H1 (cell line): ENCODE measurements around the gene GADD45GIP1. TPM values are rescaled to one million over a fixed set of nuclear protein-coding genes. Genes with fewer than 3 reads are reported as not detected.

Experiments used
- CTCF ChIA-PET: fragments of 300-600 bp; sonication (Branson Sonifier 250); formaldehyde crosslinking; loops from one replicate; lab custom pipeline; 2021; ENCODE audit not compliant: partially characterized antibody; lab: Charles Lee
- POLR2A ChIA-PET: fragments of 300-600 bp; sonication (Branson Sonifier 250); formaldehyde crosslinking; loops from one replicate; lab custom pipeline; 2021; ENCODE audit warnings: inconsistent platforms; ENCODE audit not compliant: partially characterized antibody; lab: Charles Lee
- DNase-seq, 2 experiments: peaks; one replicate each; pipeline versions ENCODE4 v3.0.0 to v3.0.0-alpha.2; 2010 to 2022; ENCODE audit warnings: low spot score in 2 of 2, low read depth in 1 of 2, mixed read lengths in 1 of 2
- FAIRE-seq: peaks from 2 replicates; lab custom pipeline; 2011; peaks lifted over from hg19 to GRCh38; lab: Jason Lieb, UNC
- H2AFZ ChIP-seq: 2 replicates; pipeline ENCODE4 v1.8.1; 2012; ENCODE audit warnings: low read length, inconsistent platforms
- H2AK5ac ChIP-seq: 2 replicates; pipeline ENCODE4 v1.6.1; 2013; ENCODE audit warnings: low read depth, low read length
- H2BK120ac ChIP-seq: replicated peaks from 2 replicates; pipeline ENCODE3; 2013; ENCODE audit warnings: low read depth, low read length, inconsistent platforms
- H2BK12ac ChIP-seq: 2 replicates; pipeline ENCODE4 v1.6.1; 2013; ENCODE audit warnings: low read depth, low read length
- H2BK15ac ChIP-seq: 2 replicates; pipeline ENCODE4 v1.6.1; 2013; ENCODE audit warnings: low read length
- H2BK20ac ChIP-seq: 2 replicates; pipeline ENCODE4 v1.6.1; 2013; ENCODE audit warnings: low read length
- H2BK5ac ChIP-seq: 2 replicates; pipeline ENCODE4 v1.6.1; 2013; ENCODE audit warnings: low read depth, low read length
- H3K14ac ChIP-seq: 2 replicates; pipeline ENCODE4 v1.6.1; 2013; ENCODE audit warnings: inconsistent platforms; ENCODE audit not compliant: insufficient read length
- H3K18ac ChIP-seq: 2 replicates; pipeline ENCODE4 v1.6.1; 2013; ENCODE audit warnings: low read length; ENCODE audit errors: extremely low read depth
- H3K23ac ChIP-seq: 2 replicates; pipeline ENCODE4 v1.6.1; 2013; ENCODE audit warnings: inconsistent platforms; ENCODE audit not compliant: insufficient read length
- H3K23me2 ChIP-seq: 2 replicates; pipeline ENCODE4 v1.6.1; 2013; ENCODE audit warnings: low read depth, low read length
- H3K27ac ChIP-seq: 2 replicates; pipeline ENCODE4 v1.6.1; 2011; ENCODE audit warnings: low read depth, low read length, inconsistent platforms
- H3K27me3 ChIP-seq, 4 experiments: replicated peaks in 1 of 4; 1 replicate in 1 of 4; 2 replicates in 3 of 4; pipeline versions ENCODE4 v1.6.1 to v1.8.1; 2011 to 2013; ENCODE audit warnings: low read length in 3 of 4, mild to moderate bottlenecking in 3 of 4, inconsistent platforms in 2 of 4, mixed read lengths in 2 of 4, moderate library complexity in 1 of 4; ENCODE audit not compliant: control insufficient read depth in 3 of 4, insufficient read depth in 3 of 4; ENCODE audit errors: extremely low read depth in 1 of 4
- H3K36me3 ChIP-seq, 4 experiments: 2 replicates each; pipeline versions ENCODE4 v1.6.1 to v1.8.1; 2011 to 2013; ENCODE audit warnings: mild to moderate bottlenecking in 4 of 4, low read length in 3 of 4, moderate library complexity in 2 of 4, control low read depth in 1 of 4, inconsistent platforms in 1 of 4; ENCODE audit not compliant: insufficient read depth in 4 of 4, control insufficient read depth in 2 of 4
- H3K4ac ChIP-seq: replicated peaks from 2 replicates; pipeline ENCODE3; 2013; ENCODE audit warnings: low read length, low read depth, mixed read lengths, inconsistent platforms; ENCODE audit not compliant: insufficient read length
- H3K4me1 ChIP-seq, 4 experiments: replicated peaks in 1 of 4; 1 replicate in 1 of 4; 2 replicates in 3 of 4; pipeline versions ENCODE4 v1.6.1 to v1.8.1; 2011 to 2013; ENCODE audit warnings: low read length in 3 of 4, inconsistent platforms in 2 of 4, mixed read lengths in 1 of 4; ENCODE audit not compliant: insufficient read depth in 4 of 4, control insufficient read depth in 3 of 4
- H3K4me2 ChIP-seq, 2 experiments: 2 replicates each; pipeline versions ENCODE4 v1.6.1 to v1.8.1; 2011 to 2013; ENCODE audit warnings: low read depth in 2 of 2, low read length in 2 of 2, control low read depth in 1 of 2, inconsistent platforms in 1 of 2, mild to moderate bottlenecking in 1 of 2; ENCODE audit not compliant: insufficient read depth in 1 of 2
- H3K4me3 ChIP-seq, 4 experiments: fragments of 200-600, 300-600 bp in 1 of 4; sonication (generic), shearing (Covaris generic), sonication (Bioruptor Twin) in 1 of 4; 2 replicates each; pipeline versions ENCODE4 v1.5.1 to v1.8.1; 2011 to 2016; ENCODE audit warnings: low read length in 4 of 4, low read depth in 3 of 4, control low read depth in 2 of 4, inconsistent platforms in 2 of 4, mild to moderate bottlenecking in 2 of 4, mixed read lengths in 1 of 4, moderate library complexity in 1 of 4; ENCODE audit not compliant: insufficient read depth in 2 of 4; ENCODE audit errors: extremely low read depth in 1 of 4
- H3K56ac ChIP-seq: replicated peaks from 2 replicates; pipeline ENCODE3; 2013; ENCODE audit warnings: low read depth, mild to moderate bottlenecking, mixed read lengths, low read length, inconsistent platforms; ENCODE audit not compliant: insufficient read length
- H3K79me1 ChIP-seq: 2 replicates; pipeline ENCODE4 v1.6.1; 2013; ENCODE audit warnings: low read depth, low read length, control low read depth
- H3K79me2 ChIP-seq, 2 experiments: 2 replicates each; pipeline versions ENCODE4 v1.6.1 to v1.8.1; 2012 to 2013; ENCODE audit warnings: low read length in 2 of 2, mild to moderate bottlenecking in 2 of 2, inconsistent platforms in 1 of 2; ENCODE audit not compliant: insufficient read depth in 2 of 2, control insufficient read depth in 1 of 2
- H3K9ac ChIP-seq, 4 experiments: replicated peaks in 1 of 4; 1 replicate in 1 of 4; 2 replicates in 3 of 4; pipeline versions ENCODE4 v1.6.1 to v1.8.1; 2011 to 2013; ENCODE audit warnings: low read depth in 3 of 4, low read length in 3 of 4, control low read depth in 2 of 4, mild to moderate bottlenecking in 2 of 4, moderate library complexity in 2 of 4, inconsistent platforms in 1 of 4; ENCODE audit errors: extremely low read depth in 1 of 4
- H3K9me3 ChIP-seq, 2 experiments: 2 replicates each; pipeline versions ENCODE4 v1.6.1 to v1.8.1; 2012 to 2013; ENCODE audit warnings: mild to moderate bottlenecking in 2 of 2, moderate library complexity in 2 of 2, control low read depth in 1 of 2, inconsistent platforms in 1 of 2, low read depth in 1 of 2, low read length in 1 of 2, mixed read lengths in 1 of 2; ENCODE audit not compliant: insufficient read depth in 2 of 2
- H4K20me1 ChIP-seq, 2 experiments: replicated peaks in 1 of 2; 2 replicates each; pipeline versions ENCODE3 to v1.8.1; 2011 to 2013; ENCODE audit warnings: inconsistent platforms in 2 of 2, low read length in 2 of 2, mild to moderate bottlenecking in 1 of 2; ENCODE audit not compliant: insufficient read depth in 2 of 2, control insufficient read depth in 1 of 2
- H4K5ac ChIP-seq: 2 replicates; pipeline ENCODE4 v1.6.1; 2013; ENCODE audit warnings: low read length, low read depth, mixed read lengths, inconsistent platforms; ENCODE audit not compliant: insufficient read length
- H4K8ac ChIP-seq: 2 replicates; pipeline ENCODE4 v1.8.0; 2013; ENCODE audit warnings: mild to moderate bottlenecking, moderate library complexity, low read length, inconsistent platforms; ENCODE audit not compliant: insufficient read depth; ENCODE audit errors: extremely low read depth
- H4K91ac ChIP-seq: replicated peaks from 2 replicates; pipeline ENCODE3; 2013; ENCODE audit warnings: low read length, mixed read lengths, inconsistent platforms; ENCODE audit not compliant: insufficient read length
- CHD2 ChIP-seq: IDR thresholded peaks from 2 replicates; pipeline ENCODE4 v1.6.1; 2012; ENCODE audit warnings: low read length, improper control_type of control experiment
- CREB1 ChIP-seq: IDR thresholded peaks from 2 replicates; pipeline ENCODE4 v1.6.1; 2012; ENCODE audit warnings: inconsistent platforms
- FOSL1 ChIP-seq: IDR thresholded peaks from 2 replicates; pipeline ENCODE4 v1.6.1; 2011; ENCODE audit warnings: mild to moderate bottlenecking, low read depth, low read length, moderate library complexity; ENCODE audit not compliant: insufficient read depth
- HDAC6 ChIP-seq: IDR thresholded peaks from one replicate; pipeline ENCODE4 v1.7.1; 2012; ENCODE audit warnings: low read depth, mild to moderate bottlenecking, inconsistent platforms, low read length, moderate library complexity
- JUN ChIP-seq: IDR thresholded peaks from 2 replicates; pipeline ENCODE4 v1.6.1; 2011; ENCODE audit warnings: low read depth, mild to moderate bottlenecking, improper control_type of control experiment, low read length
- POLR2A ChIP-seq, 2 experiments: IDR thresholded peaks; 1 replicate in 1 of 2; 2 replicates in 1 of 2; pipeline ENCODE4 v1.6.1; 2011; ENCODE audit warnings: low read depth in 2 of 2, low read length in 2 of 2, mild to moderate bottlenecking in 2 of 2; ENCODE audit errors: control extremely low read depth in 1 of 2
- POU5F1 ChIP-seq: IDR thresholded peaks from 2 replicates; pipeline ENCODE4 v1.6.1; 2011; ENCODE audit warnings: low read depth, mild to moderate bottlenecking, low read length, moderate library complexity
- SAP30 ChIP-seq: fragments of 300-600 bp; sonication (generic); IDR thresholded peaks from 2 replicates; pipeline ENCODE4 v1.7.1; 2012; ENCODE audit warnings: low read length, moderate library complexity, mild to moderate bottlenecking, inconsistent platforms; ENCODE audit not compliant: insufficient read depth, insufficient replicate concordance
- SP1 ChIP-seq: IDR thresholded peaks from 2 replicates; pipeline ENCODE4 v1.6.1; 2011; ENCODE audit warnings: low read depth, low read length
- TCF12 ChIP-seq: IDR thresholded peaks from 2 replicates; pipeline ENCODE4 v1.6.1; 2011; ENCODE audit warnings: low read depth, mild to moderate bottlenecking, low read length
- USF2 ChIP-seq: IDR thresholded peaks from 2 replicates; pipeline ENCODE4 v1.6.1; 2011; ENCODE audit warnings: low read length, improper control_type of control experiment
- WGBS, 2 experiments: shearing (Covaris generic) in 1 of 2; methylation state at CpG; one replicate each; pipeline versions ENCODE4 v1.1.6 to v1.1.7; 2013 to 2015; ENCODE audit warnings: low lambda C conversion rate in 2 of 2, mixed read lengths in 2 of 2, inconsistent platforms in 1 of 2, low coverage in 1 of 2, missing lambda C conversion rate in 1 of 2; ENCODE audit not compliant: insufficient replicate concordance in 2 of 2, insufficient coverage in 1 of 2, insufficient read length in 1 of 2; ENCODE audit errors: extremely low coverage in 1 of 2, missing lambda C conversion rate in 1 of 2; 5-methylcytosine and 5-hydroxymethylcytosine counted together
- polyA plus RNA-seq, 7 experiments: library from polyadenylated mRNA; depleted of rRNA in 3 of 7; stranded (reverse) in 5 of 7; unstranded in 2 of 7; fragments of >200 nt in 5 of 7; fragments of 200-250 nt in 2 of 7; gene quantifications; 1 replicate in 5 of 7; 2 replicates in 1 of 7; 4 replicates in 1 of 7; pipeline versions ENCODE4 v1.2.1 to v1.2.3, GENCODE V29; 2011 to 2013; ENCODE audit warnings: missing spikeins in 2 of 7, mixed read lengths in 2 of 7
- total RNA-seq: library from RNA; stranded (reverse); fragmentation: NEBNext Ultra II Directional; extraction: Animal tissue kit (Norgen Biotek cat#: 25700); gene quantifications from 2 replicates; pipeline ENCODE4 v1.2.1, GENCODE V29; 2021

GADD45GIP1 gene
- total and polyA plus RNA-seq, 2 of the 8 experiments (the other 6 are each of a cell fraction or from before 2014, with no cell fraction given) = 42.2 to 42.6 TPM

- Histone ChIP-seq H3K18ac (no peak overlapping the region), H2BK5ac (no peak overlapping the region), H2BK12ac (no peak overlapping the region), H2AK5ac (no peak overlapping the region), H3K23ac (no peak overlapping the region), H2BK15ac (no peak overlapping the region), H3K27me3 (peaks cover 2 to 25% (median 17%) of the 10 kb centered on the region in 4 experiments), H3K56ac (no peak overlapping the region), H2BK20ac (no peak overlapping the region), H3K79me2 (no peaks in the 10 kb centered on the region), H3K9ac (no peak overlapping the region), H2BK120ac (no peak overlapping the region), H4K5ac (no peak overlapping the region), H3K27ac (no peak overlapping the region), H3K4ac (no peak overlapping the region), H4K91ac (no peak overlapping the region), H4K8ac (no peak overlapping the region), H2AFZ (no peak overlapping the region), H3K36me3 (no peaks in the 10 kb centered on the region), H3K9me3 (no peaks in the 10 kb centered on the region), H3K23me2 (peaks cover 4% of the 10 kb centered on the region; the same call in 1 of the 2 replicates), H3K14ac (no peak overlapping the region), H3K79me1 (no peaks in the 10 kb centered on the region), H4K20me1 (peaks cover 0 to 6% of the 10 kb centered on the region in 2 experiments), H3K4me2 (no peak overlapping the region), H3K4me3 (no peak overlapping the region), H3K4me1 (no peaks in the 10 kb centered on the region; a peak in 1 of 7 replicates)
- ChIA-PET CTCF (interaction anchor here (0.8 to 16.3 kb wide), 13 partner anchors 13 to 125 kb away, joined by 3 to 431 read pairs (median 5); partner anchors contain the start of genes DAND5 and LYL1), POLR2A (interaction anchor here (0.6 to 3.7 kb wide), 9 partner anchors 28 to 175 kb away, joined by 3 to 15 read pairs (median 3); no protein-coding TSS in a partner anchor)
- 91% methylated on average over 3 of the region's 3 CpGs; no CpG with 5 or more reads in 1 of the 2 experiments for WGBS, 2 experiments
- no peak for DNase-seq
- FAIRE-seq = no peak
- TF ChIP-seq TCF12 (no peak), USF2 (no peak), POLR2A (IDR thresholded peaks at IDR 0.05; ENCODE audit: control extremely low read depth in 1 of 2, low read depth in 2 of 2, low read length in 2 of 2) (no peak), SAP30 (no peak), HDAC6 (no peak), SP1 (no peak), POU5F1 (no peak), JUN (no peak), CREB1 (no peak), FOSL1 (no peak), CHD2 (no peak)
These were observed 23.0 kb upstream of the GADD45GIP1 start for GRCh38 chr19:12979974-12980373.
